RWPE1 (cell line): ENCODE data around the gene BMP6.

Experiments
- CTCF ChIA-PET: fragments of 350-600 bp; sonication (Branson Sonifier 250); formaldehyde crosslinking; extraction: SDS; loops from one replicate; lab custom pipeline; 2021; lab: Yijun Ruan, JAX
- POLR2A ChIA-PET: fragments of 400-600 bp; formaldehyde crosslinking; extraction: SDS; loops from one replicate; lab custom pipeline; 2020; ENCODE audit warnings: antibody characterized with exemption; ENCODE audit not compliant: low non-redundant PET; lab: Yijun Ruan, JAX
- DNase-seq: peaks from one replicate; pipeline ENCODE4 v3.0.0; 2012; ENCODE audit warnings: low spot score
- H3K27ac ChIP-seq: fragments of 450-650 bp; 2 replicates; pipeline ENCODE4 v1.5.1; 2017
- TF ChIP-seq, protein P1 (sequence below): fragments of 450-650 bp; conservative IDR thresholded peaks from 2 replicates; pipeline ENCODE4 v1.5.1; 2017; ENCODE audit warnings: low read depth, mild to moderate bottlenecking

The BMP6 gene

DNA sequence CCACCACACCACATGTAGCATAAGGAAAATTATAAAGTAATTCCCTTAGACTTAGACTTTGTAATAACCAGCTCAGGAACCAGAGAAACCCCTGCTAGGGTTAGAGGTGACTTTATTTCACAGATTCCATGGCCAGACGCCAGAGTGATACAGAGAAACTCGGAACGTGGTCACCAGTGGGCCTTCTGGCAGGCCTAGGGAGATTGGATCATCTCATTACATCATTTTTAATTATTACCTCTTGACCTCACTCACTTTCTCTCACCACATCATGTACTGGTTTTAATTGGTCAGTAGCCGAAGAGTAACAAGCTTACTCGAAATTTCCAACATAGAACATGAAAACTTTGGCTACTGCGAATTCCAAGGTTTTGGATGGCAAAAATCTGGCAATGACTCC lies 72.9 kb downstream of the BMP6 start:
- TF ChIP-seq, protein P1, sequence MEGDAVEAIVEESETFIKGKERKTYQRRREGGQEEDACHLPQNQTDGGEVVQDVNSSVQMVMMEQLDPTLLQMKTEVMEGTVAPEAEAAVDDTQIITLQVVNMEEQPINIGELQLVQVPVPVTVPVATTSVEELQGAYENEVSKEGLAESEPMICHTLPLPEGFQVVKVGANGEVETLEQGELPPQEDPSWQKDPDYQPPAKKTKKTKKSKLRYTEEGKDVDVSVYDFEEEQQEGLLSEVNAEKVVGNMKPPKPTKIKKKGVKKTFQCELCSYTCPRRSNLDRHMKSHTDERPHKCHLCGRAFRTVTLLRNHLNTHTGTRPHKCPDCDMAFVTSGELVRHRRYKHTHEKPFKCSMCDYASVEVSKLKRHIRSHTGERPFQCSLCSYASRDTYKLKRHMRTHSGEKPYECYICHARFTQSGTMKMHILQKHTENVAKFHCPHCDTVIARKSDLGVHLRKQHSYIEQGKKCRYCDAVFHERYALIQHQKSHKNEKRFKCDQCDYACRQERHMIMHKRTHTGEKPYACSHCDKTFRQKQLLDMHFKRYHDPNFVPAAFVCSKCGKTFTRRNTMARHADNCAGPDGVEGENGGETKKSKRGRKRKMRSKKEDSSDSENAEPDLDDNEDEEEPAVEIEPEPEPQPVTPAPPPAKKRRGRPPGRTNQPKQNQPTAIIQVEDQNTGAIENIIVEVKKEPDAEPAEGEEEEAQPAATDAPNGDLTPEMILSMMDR = no peak
- DNase-seq = no peak
- ChIA-PET CTCF (no interaction called here), POLR2A (interaction anchor here (0.6 kb wide), 1 partner anchor 252 kb away, joined by 3 read pairs; no protein-coding TSS in a partner anchor)
- H3K27ac ChIP-seq = no peak overlapping the region

DNA sequence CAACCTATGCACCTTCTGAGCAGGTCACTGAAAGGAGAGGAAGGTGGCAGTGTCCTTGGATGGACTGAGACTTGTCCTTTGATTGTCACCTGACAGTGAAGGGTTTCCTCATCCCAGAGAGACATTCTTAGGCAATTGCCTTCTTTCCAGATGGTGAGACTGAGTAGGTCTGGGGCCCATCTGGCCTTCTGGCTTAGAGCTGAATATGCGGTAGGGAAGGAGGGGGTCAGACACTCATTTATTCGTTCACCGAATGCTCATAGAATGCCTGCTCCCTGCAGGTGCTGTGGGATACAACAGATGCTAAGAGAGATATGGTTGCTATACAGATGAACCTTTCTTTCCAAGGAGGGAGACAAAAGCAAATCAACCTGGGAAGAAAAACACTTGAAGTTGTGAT lies 76.8 kb downstream of the BMP6 start:
- ChIA-PET POLR2A (no interaction called here), CTCF (no interaction called here)
- no peak for DNase-seq
- TF ChIP-seq, protein P1 = no peak
- no peak overlapping the region for H3K27ac ChIP-seq

- no peak for DNase-seq
- TF ChIP-seq, protein P1 = no peak
- ChIA-PET CTCF (no interaction called here), POLR2A (no interaction called here)
- no peak overlapping the region for H3K27ac ChIP-seq
These were observed 77.3 kb downstream of the BMP6 start for GRCh38 chr6:7803214-7803613.

GRCh38 chr6:7805078-7805849 lies 79.4 kb downstream of the BMP6 start:
- no peak for DNase-seq
- CTCF ChIA-PET = interaction anchor here (0.7 kb wide), 1 partner anchor 52 kb away, joined by 3 read pairs; no protein-coding TSS in a partner anchor
- TF ChIP-seq, protein P1 = no peak
- no peak overlapping the region for H3K27ac ChIP-seq
- POLR2A ChIA-PET = no interaction called here

- no peak overlapping the region for H3K27ac ChIP-seq
- ChIA-PET POLR2A (no interaction called here), CTCF (no interaction called here)
- TF ChIP-seq, protein P1 = no peak
- DNase-seq = no peak
These were observed 79.9 kb downstream of the BMP6 start for GRCh38 chr6:7805850-7806214.

DNA sequence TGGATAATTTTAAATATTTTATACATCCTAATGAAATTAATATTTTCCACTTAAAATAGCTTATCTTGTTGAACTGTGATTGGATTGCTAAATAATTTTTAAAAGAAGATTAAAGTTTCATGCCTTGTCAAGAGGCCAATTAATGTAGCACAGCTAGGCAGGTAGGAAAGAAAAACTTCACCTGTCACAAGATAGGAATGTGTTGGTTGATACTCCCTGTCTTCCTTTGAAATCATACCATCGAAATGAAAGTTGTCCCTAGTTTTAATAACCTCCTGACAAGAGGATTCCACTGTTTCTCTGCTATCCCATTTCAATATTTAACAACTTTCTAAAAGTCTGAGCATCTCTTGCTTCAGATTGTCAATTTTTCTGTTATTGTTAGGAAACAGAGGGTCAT lies 80.8 kb downstream of the BMP6 start:
- ChIA-PET CTCF (interaction anchor here (0.7 kb wide), 1 partner anchor 38 kb away, joined by 4 read pairs; no protein-coding TSS in a partner anchor), POLR2A (no interaction called here)
- H3K27ac ChIP-seq = no peak overlapping the region
- TF ChIP-seq, protein P1 = no peak
- peak; percentile 32 for DNase-seq
